RPMI8226 (cell line): ENCODE data around the gene ATP2B2.

Source experiments
- DNase-seq: peaks from one replicate; pipeline ENCODE4 v3.0.0-alpha.2; 2015

The ATP2B2 gene

GRCh38 chr3:10447110-10447509 lies 58.3 kb downstream of the ATP2B2 start:
- DNase-seq, result no peak

GRCh38 chr3:10445561-10446175 lies 59.7 kb downstream of the ATP2B2 start:
- no peak for DNase-seq

GRCh38 chr3:10444511-10444910 lies 60.9 kb downstream of the ATP2B2 start:
- DNase-seq, result no peak

GRCh38 chr3:10444110-10444429 lies 61.3 kb downstream of the ATP2B2 start:
- DNase-seq, result no peak

GRCh38 chr3:10443272-10444109 lies 61.9 kb downstream of the ATP2B2 start:
- DNase-seq, result no peak

- DNase-seq, result no peak
Measured at GRCh38 chr3:10442151-10442795, 63.1 kb downstream of the ATP2B2 start.

GRCh38 chr3:10440684-10441083 lies 64.7 kb downstream of the ATP2B2 start:
- DNase-seq, result no peak

- DNase-seq, result no peak
Measured at GRCh38 chr3:10438902-10439610, 66.3 kb downstream of the ATP2B2 start.

- DNase-seq, result no peak
Measured at GRCh38 chr3:10437995-10438901, 67.1 kb downstream of the ATP2B2 start.

- DNase-seq, result no peak
Measured at GRCh38 chr3:10437272-10437994, 68.0 kb downstream of the ATP2B2 start.

- no peak for DNase-seq
Measured at GRCh38 chr3:10435850-10436249, 69.5 kb downstream of the ATP2B2 start.

- DNase-seq, result no peak
Measured at GRCh38 chr3:10434938-10435336, 70.4 kb downstream of the ATP2B2 start.

- DNase-seq, result no peak
Measured at GRCh38 chr3:10434144-10434937, 71.0 kb downstream of the ATP2B2 start.

- DNase-seq, result no peak
Measured at GRCh38 chr3:10432931-10433330, 72.5 kb downstream of the ATP2B2 start.

- no peak for DNase-seq
Measured at GRCh38 chr3:10432156-10432845, 73.1 kb downstream of the ATP2B2 start.

GRCh38 chr3:10430805-10431204 lies 74.6 kb downstream of the ATP2B2 start:
- DNase-seq, result no peak

- no peak for DNase-seq
Measured at GRCh38 chr3:10428406-10429091, 76.8 kb downstream of the ATP2B2 start.

GRCh38 chr3:10426346-10427220 lies 78.8 kb downstream of the ATP2B2 start:
- DNase-seq, result no peak
